HEK293T (cell line): ENCODE data around the gene HS3ST6.
"Not testable (repeated sequence)": the region's sequence is repeated elsewhere in the genome, so short reads cannot be mapped to it uniquely, and the experiment has no call there.

Source experiments
- CTCF ChIA-PET: fragments of 350-600 bp; formaldehyde crosslinking; extraction: SDS; loops from one replicate; lab custom pipeline; 2021; ENCODE audit warnings: antibody characterized with exemption, inconsistent platforms; lab: Yijun Ruan, JAX
- POLR2A ChIA-PET: fragments of 350-600 bp; formaldehyde crosslinking; extraction: SDS; loops from one replicate; lab custom pipeline; 2020; ENCODE audit warnings: antibody characterized with exemption, inconsistent platforms; lab: Yijun Ruan, JAX
- DNase-seq: peaks from one replicate; pipeline ENCODE4 v3.0.0; 2012; ENCODE audit warnings: mixed read lengths; ENCODE audit errors: extremely low spot score
- ARNT ChIP-seq: fragments of 450-650 bp; IDR thresholded peaks from 2 replicates; pipeline ENCODE4 v1.6.1; 2017; ENCODE audit warnings: mild to moderate bottlenecking
- BHLHE40 ChIP-seq: fragments of 450-650 bp; IDR thresholded peaks from 2 replicates; pipeline ENCODE4 v1.6.1; 2016; ENCODE audit warnings: mild to moderate bottlenecking, moderate library complexity, borderline replicate concordance
- CTBP1 ChIP-seq: fragments of 450-650 bp; IDR thresholded peaks from 2 replicates; pipeline ENCODE4 v1.6.1; 2016; ENCODE audit warnings: borderline replicate concordance
- ELF4 ChIP-seq: fragments of 450-650 bp; IDR thresholded peaks from 2 replicates; pipeline ENCODE4 v1.6.1; 2017; ENCODE audit warnings: antibody characterized with exemption
- FOXA1 ChIP-seq: fragments of 450-650 bp; IDR thresholded peaks from 2 replicates; pipeline ENCODE4 v1.6.1; 2016; ENCODE audit warnings: mild to moderate bottlenecking
- FOXK2 ChIP-seq: fragments of 450-650 bp; IDR thresholded peaks from 2 replicates; pipeline ENCODE4 v1.6.1; 2016; ENCODE audit warnings: mild to moderate bottlenecking
- FOXM1 ChIP-seq: fragments of 450-650 bp; IDR thresholded peaks from 2 replicates; pipeline ENCODE4 v1.6.1; 2017; ENCODE audit warnings: mild to moderate bottlenecking, borderline replicate concordance
- HDGF ChIP-seq: fragments of 450-650 bp; IDR thresholded peaks from 2 replicates; pipeline ENCODE4 v1.6.1; 2017; ENCODE audit warnings: antibody characterized with exemption, borderline replicate concordance
- L3MBTL2 ChIP-seq: fragments of 450-650 bp; conservative IDR thresholded peaks from 2 replicates; pipeline ENCODE4 v1.6.1; 2016; ENCODE audit warnings: mild to moderate bottlenecking
- LEF1 ChIP-seq: fragments of 450-650 bp; IDR thresholded peaks from 2 replicates; pipeline ENCODE4 v1.6.1; 2017; ENCODE audit warnings: mild to moderate bottlenecking, borderline replicate concordance
- NFRKB ChIP-seq: fragments of 450-650 bp; IDR thresholded peaks from 2 replicates; pipeline ENCODE4 v1.6.1; 2016; ENCODE audit warnings: mild to moderate bottlenecking, moderate library complexity
- SP1 ChIP-seq: fragments of 450-650 bp; IDR thresholded peaks from 2 replicates; pipeline ENCODE4 v1.6.1; 2017
- SUZ12 ChIP-seq: fragments of 450-650 bp; IDR thresholded peaks from 2 replicates; pipeline ENCODE4 v1.6.1; 2016; ENCODE audit warnings: mild to moderate bottlenecking
- TARDBP ChIP-seq: fragments of 450-650 bp; IDR thresholded peaks from 2 replicates; pipeline ENCODE4 v1.6.1; 2016
- ZNF384 ChIP-seq: fragments of 450-650 bp; IDR thresholded peaks from 2 replicates; pipeline ENCODE4 v1.6.1; 2016
- TF ChIP-seq, protein P1 (sequence below): fragments of 450-650 bp; IDR thresholded peaks from 2 replicates; pipeline ENCODE4 v1.6.1; 2016

HS3ST6 gene

GRCh38 chr16:1884155-1884760 is 34.0 kb downstream of the HS3ST6 start:
- ChIA-PET CTCF (interaction anchor here (0.8 to 1.1 kb wide), 2 partner anchors 32 to 40 kb away, joined by 3 read pairs; no protein-coding TSS in a partner anchor), POLR2A (interaction anchor here (1.2 to 1.9 kb wide), 3 partner anchors 32 to 80 kb away, joined by 3 to 4 read pairs (median 3); partner anchors contain the start of gene RPS2)
- DNase-seq = peak; percentile 59
- TF ChIP-seq FOXK2 (no peak), FOXA1 (no peak), ELF4 (no peak)
- TF ChIP-seq, protein P1, sequence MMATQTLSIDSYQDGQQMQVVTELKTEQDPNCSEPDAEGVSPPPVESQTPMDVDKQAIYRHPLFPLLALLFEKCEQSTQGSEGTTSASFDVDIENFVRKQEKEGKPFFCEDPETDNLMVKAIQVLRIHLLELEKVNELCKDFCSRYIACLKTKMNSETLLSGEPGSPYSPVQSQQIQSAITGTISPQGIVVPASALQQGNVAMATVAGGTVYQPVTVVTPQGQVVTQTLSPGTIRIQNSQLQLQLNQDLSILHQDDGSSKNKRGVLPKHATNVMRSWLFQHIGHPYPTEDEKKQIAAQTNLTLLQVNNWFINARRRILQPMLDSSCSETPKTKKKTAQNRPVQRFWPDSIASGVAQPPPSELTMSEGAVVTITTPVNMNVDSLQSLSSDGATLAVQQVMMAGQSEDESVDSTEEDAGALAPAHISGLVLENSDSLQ = peak; percentile 92

- CTCF ChIA-PET, POLR2A ChIA-PET: not testable (repeated sequence)
These were observed 37.0 kb downstream of the HS3ST6 start for GRCh38 chr16:1881172-1881571.

DNA sequence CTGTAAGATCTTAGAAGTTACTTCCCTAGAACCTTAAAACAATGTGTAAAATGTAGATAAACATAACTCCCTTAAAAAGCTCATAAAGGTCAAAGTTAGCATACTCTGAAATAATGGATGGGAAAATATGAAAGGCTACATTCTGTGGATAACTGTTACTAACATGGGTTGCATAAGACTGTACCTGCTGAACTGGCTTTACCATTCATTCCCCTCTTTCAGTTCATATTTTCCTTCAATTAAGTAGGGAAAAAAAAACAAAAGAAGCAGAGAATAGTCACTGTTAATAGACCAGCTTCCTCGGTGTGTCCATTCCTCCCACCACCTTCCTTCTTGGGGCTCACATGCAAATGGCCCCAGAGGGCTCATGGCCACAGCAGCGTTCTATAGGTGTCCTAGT is 38.7 kb downstream of the HS3ST6 start:
- CTCF ChIA-PET = interaction anchor here (0.7 kb wide), 1 partner anchor 10 kb away, joined by 4 read pairs; no protein-coding TSS in a partner anchor
- TF ChIP-seq LEF1 = no peak
- TF ChIP-seq, protein P1 = no peak
- TF ChIP-seq TARDBP = no peak
- TF ChIP-seq ARNT = no peak
- no peak for TF ChIP-seq FOXA1
- TF ChIP-seq SP1 = no peak
- no peak for TF ChIP-seq ELF4
- TF ChIP-seq SUZ12 = no peak
- TF ChIP-seq L3MBTL2 = no peak
- no peak for TF ChIP-seq BHLHE40
- no peak for TF ChIP-seq NFRKB
- POLR2A ChIA-PET = interaction anchor here (1.8 kb wide), 1 partner anchor 85 kb away, joined by 6 read pairs; the partner anchor contains the start of gene RPS2
- DNase-seq = no peak

More at GRCh38 chr16:1881172-1881571, 37.0 kb downstream of the HS3ST6 start:
- not testable (repeated sequence) for DNase-seq

DNA sequence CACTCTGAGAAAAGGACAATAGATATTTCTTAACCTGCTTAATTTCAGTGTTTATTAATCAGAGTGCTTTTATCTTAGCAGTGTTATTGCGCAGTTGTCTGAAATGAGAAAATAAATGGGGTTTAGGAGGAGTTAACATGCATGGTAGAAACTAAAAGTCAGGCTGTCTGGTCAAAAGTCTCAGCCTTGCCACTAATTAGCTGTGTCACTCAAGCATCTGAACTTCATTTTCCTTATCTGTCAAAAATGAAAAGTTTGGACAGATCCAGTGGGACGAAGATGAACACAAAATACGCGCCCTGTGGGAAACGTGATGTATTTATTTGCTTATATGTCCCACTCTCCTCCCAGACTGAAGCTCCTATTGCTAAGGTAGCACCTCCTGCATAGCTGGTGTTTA is 40.0 kb downstream of the HS3ST6 start:
- CTCF ChIA-PET = interaction anchor here (0.6 kb wide), 1 partner anchor 48 kb away, joined by 3 read pairs; no protein-coding TSS in a partner anchor
- no peak for TF ChIP-seq CTBP1
- TF ChIP-seq, protein P1 = peak; percentile 52; the same call in 1 of the 2 replicates
- POLR2A ChIA-PET = interaction anchor here (1.1 to 1.8 kb wide), 2 partner anchors 12 to 86 kb away, joined by 3 to 6 read pairs; partner anchors contain the start of gene RPS2
- no peak for DNase-seq

- DNase-seq = no peak
- CTCF ChIA-PET = interaction anchor here (0.6 kb wide), 1 partner anchor 49 kb away, joined by 3 read pairs; no protein-coding TSS in a partner anchor
- POLR2A ChIA-PET = interaction anchor here (1.0 to 1.1 kb wide), 2 partner anchors 12 to 87 kb away, joined by 3 to 5 read pairs; partner anchors contain the start of gene RPS2
- TF ChIP-seq SUZ12 = no peak
These were observed 40.4 kb downstream of the HS3ST6 start for GRCh38 chr16:1877804-1878203.

- POLR2A ChIA-PET = interaction anchor here (1.0 kb wide), 1 partner anchor 88 kb away, joined by 5 read pairs; the partner anchor contains the start of gene RPS2
- no peak for DNase-seq
- TF ChIP-seq CTBP1 (no peak), TARDBP (no peak), FOXM1 (no peak), L3MBTL2 (no peak), ZNF384 (no peak), LEF1 (no peak), ARNT (no peak), FOXK2 (no peak), SP1 (no peak), ELF4 (no peak)
- CTCF ChIA-PET = interaction anchor here (0.7 kb wide), 1 partner anchor 33 kb away, joined by 3 read pairs; no protein-coding TSS in a partner anchor
These were observed 41.1 kb downstream of the HS3ST6 start for GRCh38 chr16:1877089-1877488.

GRCh38 chr16:1876468-1876867 is 41.7 kb downstream of the HS3ST6 start:
- TF ChIP-seq CTBP1 = no peak
- TF ChIP-seq HDGF = no peak
- TF ChIP-seq SP1 = no peak
- TF ChIP-seq FOXA1 = no peak
- TF ChIP-seq NFRKB = no peak
- no peak for TF ChIP-seq LEF1
- no peak for TF ChIP-seq L3MBTL2
- TF ChIP-seq, protein P1 = no peak
- TF ChIP-seq BHLHE40 = no peak
- no peak for TF ChIP-seq ARNT
- TF ChIP-seq FOXK2 = no peak
- TF ChIP-seq SUZ12 = no peak
- no peak for DNase-seq
- POLR2A ChIA-PET = no interaction called here
- CTCF ChIA-PET = interaction anchor here (1.1 kb wide), 1 partner anchor 52 kb away, joined by 4 read pairs; no protein-coding TSS in a partner anchor

- DNase-seq, POLR2A ChIA-PET: not testable (repeated sequence)
- CTCF ChIA-PET = interaction anchor here (1.1 kb wide), 1 partner anchor 53 kb away, joined by 4 read pairs; no protein-coding TSS in a partner anchor
These were observed 42.1 kb downstream of the HS3ST6 start for GRCh38 chr16:1876066-1876465.
